K562 (cell line): ENCODE measurements around the gene MOCS3. TPM values are rescaled to one million over a fixed set of nuclear protein-coding genes. Genes with fewer than 3 reads are reported as not detected.

Experiments
- CTCFL ChIP-seq: IDR thresholded peaks from 2 replicates; pipeline ENCODE4 v1.6.1; 2011; ENCODE audit warnings: borderline replicate concordance, low read depth, mild to moderate bottlenecking, moderate library complexity, low read length; ENCODE audit not compliant: insufficient read depth, poor library complexity, severe bottlenecking
- EZH2 ChIP-seq: IDR thresholded peaks from 2 replicates; pipeline ENCODE4 v1.6.1; 2012; ENCODE audit warnings: low read depth, mild to moderate bottlenecking, inconsistent platforms, low read length, borderline replicate concordance
- GTF2A2 ChIP-seq: IDR thresholded peaks from 2 replicates; pipeline ENCODE4 v1.6.1; 2016; ENCODE audit warnings: mild to moderate bottlenecking, missing genetic modification characterization, missing compliant biosample characterization
- IFI16 ChIP-seq: fragments of 250-450 bp; sonication (Bioruptor Pico); IDR thresholded peaks from 2 replicates; pipeline ENCODE4 v2.1.2; 2022; ENCODE audit warnings: mild to moderate bottlenecking, inconsistent platforms
- KDM1A ChIP-seq, 2 experiments: fragments of 450-650 bp; IDR thresholded peaks; 2 replicates each; pipeline ENCODE4 v1.6.1; 2016; ENCODE audit warnings: mild to moderate bottlenecking in 2 of 2
- NBN ChIP-seq: fragments of 450-650 bp; IDR thresholded peaks from 2 replicates; pipeline ENCODE4 v1.6.1; 2016; ENCODE audit warnings: low read depth, mild to moderate bottlenecking
- REST ChIP-seq, 2 experiments: fragments of 450-650 bp; formaldehyde crosslinking in 1 of 2; IDR thresholded peaks; 2 replicates each; pipeline versions ENCODE4 v1.4.0 to v1.6.1; 2014 to 2020; ENCODE audit warnings: mild to moderate bottlenecking in 2 of 2, borderline replicate concordance in 1 of 2, low read depth in 1 of 2
- polyA plus RNA-seq, 8 experiments: library from polyadenylated mRNA; depleted of rRNA in 4 of 8; stranded (reverse) in 5 of 8; unstranded in 3 of 8; fragments of >200 nt; fragmentation: Nextera tagmentation in 2 of 8; fragmentation: Illumina TruSeq in 1 of 8; extraction: Ambion mirVana in 2 of 8; extraction: Trizol in 1 of 8; gene quantifications; 2 replicates each; pipeline versions ENCODE4 v1.2.1 to v1.2.3, GENCODE V29; 2011 to 2014; ENCODE audit warnings: inconsistent platforms in 1 of 8, missing spikeins in 1 of 8
- total RNA-seq, 7 experiments: library from RNA; depleted of rRNA in 6 of 7; stranded (reverse); fragments of >200 nt in 6 of 7; fragmentation: Illumina TruSeq in 2 of 7; extraction: Trizol in 2 of 7; gene quantifications; 2 replicates each; pipeline versions ENCODE4 v1.2.1 to v1.2.3, GENCODE V29; 2011 to 2021; ENCODE audit warnings: low replicate concordance in 1 of 7
- TF ChIP-seq, protein P1 (sequence below): fragments of 250-450 bp; sonication (Bioruptor Pico); IDR thresholded peaks from 2 replicates; pipeline ENCODE4 v1.8.0; 2022; ENCODE audit warnings: inconsistent platforms, mild to moderate bottlenecking, moderate library complexity, borderline replicate concordance
- TF ChIP-seq, protein P2 (sequence below): fragments of 250-450 bp; sonication (Bioruptor Pico); IDR thresholded peaks from 2 replicates; pipeline ENCODE4 v1.8.0; 2022; ENCODE audit warnings: inconsistent platforms

MOCS3 gene
- total and polyA plus RNA-seq, 9 of the 15 experiments (the other 6 are each of a cell fraction or from before 2014, with no cell fraction given) = 0.70 to 6.2 (median 2.9) TPM

GRCh38 chr20:51003753-51004152, 45.1 kb downstream of the MOCS3 start (continued):
- TF ChIP-seq REST (IDR thresholded peaks at IDR 0.05; ENCODE audit: borderline replicate concordance) = no peak
- TF ChIP-seq REST (CRISPR knock-in tag; IDR thresholded peaks at IDR 0.05; ENCODE audit: low read depth) = no peak
- TF ChIP-seq, protein P1, sequence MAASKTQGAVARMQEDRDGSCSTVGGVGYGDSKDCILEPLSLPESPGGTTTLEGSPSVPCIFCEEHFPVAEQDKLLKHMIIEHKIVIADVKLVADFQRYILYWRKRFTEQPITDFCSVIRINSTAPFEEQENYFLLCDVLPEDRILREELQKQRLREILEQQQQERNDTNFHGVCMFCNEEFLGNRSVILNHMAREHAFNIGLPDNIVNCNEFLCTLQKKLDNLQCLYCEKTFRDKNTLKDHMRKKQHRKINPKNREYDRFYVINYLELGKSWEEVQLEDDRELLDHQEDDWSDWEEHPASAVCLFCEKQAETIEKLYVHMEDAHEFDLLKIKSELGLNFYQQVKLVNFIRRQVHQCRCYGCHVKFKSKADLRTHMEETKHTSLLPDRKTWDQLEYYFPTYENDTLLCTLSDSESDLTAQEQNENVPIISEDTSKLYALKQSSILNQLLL = no peak
- TF ChIP-seq, protein P2, sequence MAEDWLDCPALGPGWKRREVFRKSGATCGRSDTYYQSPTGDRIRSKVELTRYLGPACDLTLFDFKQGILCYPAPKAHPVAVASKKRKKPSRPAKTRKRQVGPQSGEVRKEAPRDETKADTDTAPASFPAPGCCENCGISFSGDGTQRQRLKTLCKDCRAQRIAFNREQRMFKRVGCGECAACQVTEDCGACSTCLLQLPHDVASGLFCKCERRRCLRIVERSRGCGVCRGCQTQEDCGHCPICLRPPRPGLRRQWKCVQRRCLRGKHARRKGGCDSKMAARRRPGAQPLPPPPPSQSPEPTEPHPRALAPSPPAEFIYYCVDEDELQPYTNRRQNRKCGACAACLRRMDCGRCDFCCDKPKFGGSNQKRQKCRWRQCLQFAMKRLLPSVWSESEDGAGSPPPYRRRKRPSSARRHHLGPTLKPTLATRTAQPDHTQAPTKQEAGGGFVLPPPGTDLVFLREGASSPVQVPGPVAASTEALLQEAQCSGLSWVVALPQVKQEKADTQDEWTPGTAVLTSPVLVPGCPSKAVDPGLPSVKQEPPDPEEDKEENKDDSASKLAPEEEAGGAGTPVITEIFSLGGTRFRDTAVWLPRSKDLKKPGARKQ = no peak
- no peak for TF ChIP-seq KDM1A (IDR thresholded peaks at IDR 0.05)
- TF ChIP-seq GTF2A2 (tag) = no peak
- TF ChIP-seq CTCFL = no peak
- no peak for TF ChIP-seq IFI16 (CRISPR knock-in tag)
- TF ChIP-seq NBN = no peak
- TF ChIP-seq EZH2 = no peak
